NCI-H1694 treated with DMSO at 0.1 percent for 48 hours (cell line): ENCODE measurements around the gene PPP2R1A.

ENCODE experiments used
- DNase-seq: peaks from one replicate; lab custom pipeline; 2025; lab: John Stamatoyannopoulos, UW

PPP2R1A gene

GRCh38 chr19:52189735-52190486, at the start of gene PPP2R1A:
Gene PPP2R1A (plus strand): TSS chr19:52190052. CDS start chr19:52190097, 45 bp downstream.
- peak; percentile 100 for DNase-seq

- DNase-seq: no peak
Observed at GRCh38 chr19:52141203-52141602, 48.6 kb upstream of the PPP2R1A start.

GRCh38 chr19:52142001-52142595, 47.8 kb upstream of the PPP2R1A start:
- DNase-seq: no peak

- no peak for DNase-seq
Observed at GRCh38 chr19:52148256-52148655, 41.6 kb upstream of the PPP2R1A start.

GRCh38 chr19:52155596-52156359, 34.1 kb upstream of the PPP2R1A start:
- no peak for DNase-seq

- no peak for DNase-seq
Observed at GRCh38 chr19:52170304-52170703, 19.5 kb upstream of the PPP2R1A start.

GRCh38 chr19:52170863-52171320, 19.0 kb upstream of the PPP2R1A start:
- no peak for DNase-seq

GRCh38 chr19:52171321-52172169, 18.3 kb upstream of the PPP2R1A start, which contains the start of gene ZNF836:
Gene ZNF836 (minus strand): TSS chr19:52171621. CDS start chr19:52168072, 3,549 bp downstream.
- no peak for DNase-seq

GRCh38 chr19:52172347-52172746, 17.5 kb upstream of the PPP2R1A start:
- no peak for DNase-seq

GRCh38 chr19:52176574-52176973, 13.3 kb upstream of the PPP2R1A start:
- no peak for DNase-seq

- DNase-seq: no peak
Observed at GRCh38 chr19:52187407-52187806, 2.4 kb upstream of the PPP2R1A start.

GRCh38 chr19:52188822-52189734, 774 bp upstream of the PPP2R1A start:
- DNase-seq: peak; percentile 79

GRCh38 chr19:52190487-52191293, 838 bp downstream of the PPP2R1A start:
- DNase-seq: no peak

- DNase-seq: no peak
Observed at GRCh38 chr19:52191389-52191788, 1.5 kb downstream of the PPP2R1A start.

GRCh38 chr19:52191951-52192350, 2.1 kb downstream of the PPP2R1A start:
- no peak for DNase-seq

- DNase-seq: no peak
Observed at GRCh38 chr19:52196256-52196967, 6.6 kb downstream of the PPP2R1A start.

GRCh38 chr19:52197964-52198363, 8.1 kb downstream of the PPP2R1A start:
- no peak for DNase-seq

- no peak for DNase-seq
Observed at GRCh38 chr19:52198678-52199077, 8.8 kb downstream of the PPP2R1A start.

- no peak for DNase-seq
Observed at GRCh38 chr19:52200044-52200443, 10.2 kb downstream of the PPP2R1A start.
